ENCODE measurements around the gene APLF.
A peak's percentile ranks its signal among the peaks of the same experiment; 100 is the strongest.

GRCh38 chr2:68463287-68463877 lies 4.0 kb upstream of the APLF start:
- TF ChIP-seq, protein P1, sequence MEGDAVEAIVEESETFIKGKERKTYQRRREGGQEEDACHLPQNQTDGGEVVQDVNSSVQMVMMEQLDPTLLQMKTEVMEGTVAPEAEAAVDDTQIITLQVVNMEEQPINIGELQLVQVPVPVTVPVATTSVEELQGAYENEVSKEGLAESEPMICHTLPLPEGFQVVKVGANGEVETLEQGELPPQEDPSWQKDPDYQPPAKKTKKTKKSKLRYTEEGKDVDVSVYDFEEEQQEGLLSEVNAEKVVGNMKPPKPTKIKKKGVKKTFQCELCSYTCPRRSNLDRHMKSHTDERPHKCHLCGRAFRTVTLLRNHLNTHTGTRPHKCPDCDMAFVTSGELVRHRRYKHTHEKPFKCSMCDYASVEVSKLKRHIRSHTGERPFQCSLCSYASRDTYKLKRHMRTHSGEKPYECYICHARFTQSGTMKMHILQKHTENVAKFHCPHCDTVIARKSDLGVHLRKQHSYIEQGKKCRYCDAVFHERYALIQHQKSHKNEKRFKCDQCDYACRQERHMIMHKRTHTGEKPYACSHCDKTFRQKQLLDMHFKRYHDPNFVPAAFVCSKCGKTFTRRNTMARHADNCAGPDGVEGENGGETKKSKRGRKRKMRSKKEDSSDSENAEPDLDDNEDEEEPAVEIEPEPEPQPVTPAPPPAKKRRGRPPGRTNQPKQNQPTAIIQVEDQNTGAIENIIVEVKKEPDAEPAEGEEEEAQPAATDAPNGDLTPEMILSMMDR (IDR thresholded peaks at IDR 0.05) = peak; percentile 58 to 73 (median 70)
- TF ChIP-seq POLR2A (IDR thresholded peaks at IDR 0.05) (no peak), EP300 (IDR thresholded peaks at IDR 0.05) (no peak)

Measured in tibial nerve (tissue), 4 donors.